GM12878 (cell line): ENCODE results near the gene SNAPC2. TPM values are rescaled to one million over a fixed set of nuclear protein-coding genes. Genes with fewer than 3 reads are reported as not detected.

Source experiments
- CTCF ChIP-seq, 3 experiments: IDR thresholded peaks in 2 of 3; conservative IDR thresholded peaks in 1 of 3; 2 replicates each; pipeline ENCODE4 v1.5.1; 2011; ENCODE audit warnings: low read depth in 3 of 3, low read length in 3 of 3, mild to moderate bottlenecking in 3 of 3, control low read depth in 2 of 3, moderate library complexity in 2 of 3, inconsistent platforms in 1 of 3, mixed read lengths in 1 of 3; ENCODE audit not compliant: control insufficient read depth in 2 of 3, insufficient read depth in 1 of 3; ENCODE audit errors: extremely low read depth in 1 of 3
- FOS ChIP-seq: IDR thresholded peaks from 3 replicates; pipeline ENCODE4 v1.6.1; 2011; ENCODE audit warnings: borderline replicate concordance; ENCODE audit not compliant: insufficient read length; ENCODE audit errors: extremely low read depth
- IRF3 ChIP-seq: fragments of 450-650 bp; IDR thresholded peaks from 2 replicates; pipeline ENCODE4 v1.6.1; 2014; ENCODE audit warnings: mild to moderate bottlenecking
- LARP7 ChIP-seq: fragments of 450-650 bp; IDR thresholded peaks from 2 replicates; pipeline ENCODE4 v1.6.1; 2017; ENCODE audit warnings: mild to moderate bottlenecking
- MEF2B ChIP-seq: fragments of 450-650 bp; IDR thresholded peaks from 2 replicates; pipeline ENCODE4 v1.6.1; 2018; ENCODE audit warnings: mild to moderate bottlenecking, moderate library complexity; ENCODE audit not compliant: partially characterized antibody, poor library complexity, severe bottlenecking
- PKNOX1 ChIP-seq: fragments of 450-650 bp; IDR thresholded peaks from 2 replicates; pipeline ENCODE4 v1.6.1; 2016; ENCODE audit warnings: mild to moderate bottlenecking
- REST ChIP-seq: IDR thresholded peaks from 2 replicates; pipeline ENCODE4 v1.6.1; 2012; ENCODE audit warnings: mild to moderate bottlenecking, low read depth, low read length
- SMC3 ChIP-seq: IDR thresholded peaks from 2 replicates; pipeline ENCODE4 v1.6.1; 2011; ENCODE audit warnings: low read length, improper control_type of control experiment, borderline replicate concordance
- USF1 ChIP-seq: IDR thresholded peaks from 2 replicates; pipeline ENCODE4 v1.6.1; 2011; ENCODE audit warnings: borderline replicate concordance, low read depth, mild to moderate bottlenecking, moderate library complexity, mixed read lengths, low read length; ENCODE audit not compliant: insufficient read depth; ENCODE audit errors: extremely low read length
- USF2 ChIP-seq: IDR thresholded peaks from 2 replicates; pipeline ENCODE4 v1.6.1; 2011; ENCODE audit warnings: low read depth, low read length, improper control_type of control experiment, borderline replicate concordance
- YY1 ChIP-seq: IDR thresholded peaks from 2 replicates; pipeline ENCODE4 v1.6.1; 2011; ENCODE audit warnings: low read depth, mild to moderate bottlenecking, low read length
- ZNF384 ChIP-seq: IDR thresholded peaks from 2 replicates; pipeline ENCODE4 v1.6.1; 2012; ENCODE audit warnings: low read depth, mild to moderate bottlenecking, low read length, improper control_type of control experiment, borderline replicate concordance
- ZNF687 ChIP-seq: fragments of 450-650 bp; IDR thresholded peaks from 2 replicates; pipeline ENCODE4 v1.6.1; 2017; ENCODE audit warnings: mild to moderate bottlenecking, moderate library complexity
- polyA plus RNA-seq, 11 experiments: library from polyadenylated mRNA; depleted of rRNA in 4 of 11; unstranded in 6 of 11; stranded (reverse) in 5 of 11; fragments of >200 nt; fragmentation: Nextera tagmentation in 4 of 11; fragmentation: Illumina TruSeq in 1 of 11; extraction: Ambion mirVana in 4 of 11; extraction: Trizol in 1 of 11; gene quantifications; 1 replicate in 1 of 11; 2 replicates in 10 of 11; pipeline versions ENCODE4 v1.2.1 to v1.2.3, GENCODE V29; 2011 to 2016; ENCODE audit warnings: inconsistent platforms in 2 of 11, missing spikeins in 2 of 11, low read depth in 1 of 11
- total RNA-seq, 4 experiments: library from RNA; depleted of rRNA in 3 of 4; stranded (reverse); fragments of >200 nt in 3 of 4; fragmentation: Illumina TruSeq in 1 of 4; extraction: Trizol in 1 of 4; gene quantifications; 2 replicates each; pipeline versions ENCODE4 v1.2.1 to v1.2.3, GENCODE V29; 2013 to 2021

Gene SNAPC2
- total and polyA plus RNA-seq, 10 of the 15 experiments (the other 5 are each of a cell fraction or from before 2014, with no cell fraction given), result 0.19 to 20.8 (median 12.6) TPM

GRCh38 chr19:7944177-7944761 is 24.1 kb downstream of the SNAPC2 start (continued):
- TF ChIP-seq FOS (no peak), ZNF687 (no peak), PKNOX1 (no peak), SMC3 (peak; percentile 76; the same call in 1 of the 2 replicates), LARP7 (0 out of 2 replicates have a peak, but pooled peaks have one; percentile 28), MEF2B (peak; percentile 96), REST (peak; percentile 57; the same call in 1 of the 2 replicates), USF2 (no peak), USF1 (no peak), IRF3 (no peak), CTCF (IDR thresholded peaks at IDR 0.05 in 2 of 3, conservative IDR thresholded peaks at IDR 0.05 in 1 of 3; ENCODE audit: control insufficient read depth in 2 of 3, extremely low read depth in 1 of 3, insufficient read depth in 1 of 3, low read depth in 3 of 3, low read length in 3 of 3) (peak; percentile 70 to 82 (median 80)), YY1 (peak; percentile 86), ZNF384 (peak; percentile 51; the same call in 1 of the 2 replicates)
